Frontal cortex (tissue), 4 donors: ENCODE results near the gene MTF1. TPM values are rescaled to one million over a fixed set of nuclear protein-coding genes. Genes with fewer than 3 reads are reported as not detected.

ENCODE experiments used
- DNase-seq, 2 donors: peaks; one replicate each; pipeline ENCODE4 v3.0.0; 2012; ENCODE audit warnings: low spot score in 2 of 2
- FAIRE-seq: peaks from 2 replicates; lab custom pipeline; 2012; peaks lifted over from hg19 to GRCh38; lab: Jason Lieb, UNC
- total RNA-seq: library from RNA; depleted of rRNA; stranded (reverse); fragments of >200 nt; gene quantifications from one replicate; pipeline ENCODE4 v1.2.3, GENCODE V29; 2014
- donor health status: control.
- donor health status: control.
- donor health status: control.

Gene MTF1
- total RNA-seq, 1 donor from 2014 or later = 2.0 TPM

GRCh38 chr1:37875833-37876232, 16.4 kb upstream of the MTF1 start:
- no peak for FAIRE-seq
- no peak for DNase-seq

GRCh38 chr1:37872692-37873091, 13.3 kb upstream of the MTF1 start:
- FAIRE-seq (no peak), DNase-seq (no peak)

GRCh38 chr1:37868466-37868865, 9.1 kb upstream of the MTF1 start:
- FAIRE-seq = no peak
- no peak for DNase-seq

- DNase-seq (no peak), FAIRE-seq (no peak)
These were observed 8.4 kb upstream of the MTF1 start for GRCh38 chr1:37867784-37868183.

- no peak for FAIRE-seq
These were observed 7.1 kb upstream of the MTF1 start for GRCh38 chr1:37866491-37866890.

GRCh38 chr1:37865348-37866120, 6.1 kb upstream of the MTF1 start:
- DNase-seq (no peak), FAIRE-seq (no peak)

More at GRCh38 chr1:37866491-37866890, 7.1 kb upstream of the MTF1 start:
- DNase-seq = no peak

- DNase-seq = no peak
- no peak for FAIRE-seq
These were observed 2.9 kb upstream of the MTF1 start for GRCh38 chr1:37862330-37862729.

GRCh38 chr1:37861151-37861550, 1.8 kb upstream of the MTF1 start:
- no peak for DNase-seq
- no peak for FAIRE-seq

- peak in 1 of 2 donors; percentile 19 for DNase-seq
- FAIRE-seq = no peak
These were observed 914 bp upstream of the MTF1 start for GRCh38 chr1:37860346-37860666.

- DNase-seq (peak; percentile 14 to 24), FAIRE-seq (no peak)
These were observed 373 bp downstream of the MTF1 start for GRCh38 chr1:37858931-37859506.

GRCh38 chr1:37854406-37854805, 5.0 kb downstream of the MTF1 start:
- FAIRE-seq (no peak), DNase-seq (no peak)

GRCh38 chr1:37853157-37853556, 6.2 kb downstream of the MTF1 start:
- FAIRE-seq = no peak

GRCh38 chr1:37851782-37852210, 7.6 kb downstream of the MTF1 start:
- DNase-seq (no peak), FAIRE-seq (no peak)

More at GRCh38 chr1:37853157-37853556, 6.2 kb downstream of the MTF1 start:
- DNase-seq = no peak

GRCh38 chr1:37851262-37851661, 8.1 kb downstream of the MTF1 start:
- no peak for FAIRE-seq

GRCh38 chr1:37850352-37850955, 8.9 kb downstream of the MTF1 start:
- no peak for DNase-seq
- FAIRE-seq = no peak

More at GRCh38 chr1:37851262-37851661, 8.1 kb downstream of the MTF1 start:
- no peak for DNase-seq

GRCh38 chr1:37849480-37849879, 9.9 kb downstream of the MTF1 start:
- FAIRE-seq (no peak), DNase-seq (no peak)

GRCh38 chr1:37846647-37847339, 12.6 kb downstream of the MTF1 start:
- DNase-seq (no peak), FAIRE-seq (no peak)

- FAIRE-seq (no peak), DNase-seq (no peak)
These were observed 13.6 kb downstream of the MTF1 start for GRCh38 chr1:37845786-37846185.

- no peak for FAIRE-seq
- DNase-seq = no peak
These were observed 14.2 kb downstream of the MTF1 start for GRCh38 chr1:37845049-37845646.

GRCh38 chr1:37844536-37844935, 14.9 kb downstream of the MTF1 start:
- FAIRE-seq = no peak

More at GRCh38 chr1:37844536-37844935, 14.9 kb downstream of the MTF1 start:
- DNase-seq = no peak
